ENCODE measurements around the gene KIZ. TPM values are rescaled to one million over a fixed set of nuclear protein-coding genes. Genes with fewer than 3 reads are reported as not detected.
"Not testable (repeated sequence)": the region's sequence is repeated elsewhere in the genome, so short reads cannot be mapped to it uniquely, and the experiment has no call there.

KIZ gene
- total RNA-seq, 1 donor: 19.4 TPM

DNA sequence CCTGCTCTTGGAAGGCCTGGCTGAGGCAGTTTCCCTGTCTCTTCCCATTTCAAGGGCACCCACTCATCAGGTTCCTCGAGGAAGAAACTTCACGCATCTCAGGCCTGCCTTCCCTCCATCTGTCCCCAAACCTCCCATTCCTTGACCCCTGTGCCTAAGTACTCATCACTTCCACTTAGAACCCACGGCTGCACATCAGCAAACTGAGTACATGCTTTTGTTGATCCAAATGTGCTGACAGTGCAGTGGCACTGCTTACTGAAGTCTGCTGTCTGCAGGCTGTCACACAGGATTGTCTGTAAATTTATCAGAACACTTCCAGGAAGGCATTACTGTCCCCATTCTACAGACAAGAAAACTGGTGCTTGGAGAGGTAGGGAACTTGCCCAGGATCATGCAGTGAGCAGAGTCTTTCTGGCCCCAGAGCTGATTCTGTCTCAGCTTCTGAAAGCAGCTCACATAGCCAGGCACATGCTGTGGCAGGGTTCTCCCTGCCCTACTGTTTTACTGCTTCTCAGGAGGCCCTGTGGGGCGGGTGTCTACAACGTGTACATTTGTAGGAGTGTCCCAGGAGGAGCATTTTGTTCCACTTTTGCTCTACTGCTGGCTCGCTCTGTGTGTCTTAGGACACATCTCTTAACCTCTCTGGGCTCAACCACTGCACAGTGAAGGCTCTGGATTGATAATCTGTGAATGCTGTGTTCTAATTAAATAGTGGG, 113.1 kb downstream of the KIZ start:
- TF ChIP-seq, protein P1, sequence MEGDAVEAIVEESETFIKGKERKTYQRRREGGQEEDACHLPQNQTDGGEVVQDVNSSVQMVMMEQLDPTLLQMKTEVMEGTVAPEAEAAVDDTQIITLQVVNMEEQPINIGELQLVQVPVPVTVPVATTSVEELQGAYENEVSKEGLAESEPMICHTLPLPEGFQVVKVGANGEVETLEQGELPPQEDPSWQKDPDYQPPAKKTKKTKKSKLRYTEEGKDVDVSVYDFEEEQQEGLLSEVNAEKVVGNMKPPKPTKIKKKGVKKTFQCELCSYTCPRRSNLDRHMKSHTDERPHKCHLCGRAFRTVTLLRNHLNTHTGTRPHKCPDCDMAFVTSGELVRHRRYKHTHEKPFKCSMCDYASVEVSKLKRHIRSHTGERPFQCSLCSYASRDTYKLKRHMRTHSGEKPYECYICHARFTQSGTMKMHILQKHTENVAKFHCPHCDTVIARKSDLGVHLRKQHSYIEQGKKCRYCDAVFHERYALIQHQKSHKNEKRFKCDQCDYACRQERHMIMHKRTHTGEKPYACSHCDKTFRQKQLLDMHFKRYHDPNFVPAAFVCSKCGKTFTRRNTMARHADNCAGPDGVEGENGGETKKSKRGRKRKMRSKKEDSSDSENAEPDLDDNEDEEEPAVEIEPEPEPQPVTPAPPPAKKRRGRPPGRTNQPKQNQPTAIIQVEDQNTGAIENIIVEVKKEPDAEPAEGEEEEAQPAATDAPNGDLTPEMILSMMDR (IDR thresholded peaks at IDR 0.05; ENCODE audit: insufficient read depth, low read length): no peak
- no peak overlapping the region for H3K4me3 ChIP-seq (ENCODE audit: low read depth, low read length)
- no peak for DNase-seq (ENCODE audit: low read depth)

DNA sequence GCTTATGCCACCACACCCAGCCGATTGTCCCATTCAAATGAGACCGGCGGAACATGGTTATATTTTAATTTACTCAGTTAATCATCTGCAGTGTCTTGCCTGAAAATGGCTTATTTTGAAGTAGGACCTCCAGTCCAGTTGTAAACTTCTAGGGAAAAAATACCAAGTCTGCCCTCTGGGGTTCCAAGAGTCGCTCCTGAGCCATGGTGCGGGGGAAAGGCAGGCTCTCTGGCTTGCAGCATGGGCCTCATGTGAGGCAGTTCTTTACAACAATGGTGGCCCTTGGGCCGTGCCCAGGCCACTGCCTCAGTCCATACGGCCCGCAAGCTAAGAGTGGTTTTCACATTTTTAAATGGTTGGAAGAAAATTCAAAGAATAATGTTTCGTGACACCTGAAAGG, 114.5 kb downstream of the KIZ start:
- no peak overlapping the region for H3K4me3 ChIP-seq (ENCODE audit: low read depth, low read length)
- DNase-seq (ENCODE audit: low read depth): no peak
- TF ChIP-seq, protein P1 (IDR thresholded peaks at IDR 0.05; ENCODE audit: insufficient read depth, low read length): no peak

DNA sequence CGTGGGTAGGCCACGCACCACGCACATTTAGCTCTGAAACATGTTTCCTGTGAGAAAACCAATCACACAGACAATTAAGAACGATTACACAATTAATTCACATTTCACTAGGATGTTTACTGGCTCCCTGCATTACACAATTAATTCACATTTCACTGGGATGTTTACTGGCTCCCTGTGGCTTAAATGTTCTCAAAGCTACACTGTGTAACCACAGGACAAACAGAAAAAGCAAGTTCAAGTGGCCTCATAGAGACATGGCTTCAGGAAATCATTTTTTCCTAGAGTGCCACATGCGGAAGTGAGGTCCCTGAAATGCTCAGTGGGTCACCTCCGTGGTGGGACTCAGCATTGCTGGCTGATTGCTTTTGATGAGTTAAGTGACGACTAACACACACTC, 115.5 kb downstream of the KIZ start:
- H3K4me3 ChIP-seq (ENCODE audit: low read depth, low read length): no peak overlapping the region
- no peak for DNase-seq (ENCODE audit: low read depth)
- TF ChIP-seq, protein P1 (IDR thresholded peaks at IDR 0.05; ENCODE audit: insufficient read depth, low read length): no peak

DNA sequence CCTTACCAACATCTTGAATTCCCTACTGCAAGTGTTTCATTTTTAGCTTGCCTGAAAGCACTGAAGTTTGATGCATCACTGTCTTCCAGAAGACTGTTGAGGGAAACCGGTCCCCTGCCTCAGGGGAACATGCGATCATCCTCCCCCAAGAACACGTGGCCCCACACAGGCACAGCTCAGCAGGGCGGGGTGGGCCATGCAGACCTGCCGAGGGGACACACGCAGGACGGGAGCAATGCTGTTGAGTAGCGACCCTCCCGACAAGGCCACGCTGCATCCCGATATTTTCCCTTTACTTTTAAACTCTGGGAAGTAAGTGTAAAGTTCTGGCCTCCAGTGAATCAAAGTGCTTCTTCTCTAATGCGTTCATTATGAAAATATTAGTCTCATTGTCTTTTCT, 117.9 kb downstream of the KIZ start:
- no peak for DNase-seq (ENCODE audit: low read depth)
- H3K4me3 ChIP-seq (ENCODE audit: low read depth, low read length): no peak overlapping the region
- TF ChIP-seq, protein P1 (IDR thresholded peaks at IDR 0.05; ENCODE audit: insufficient read depth, low read length): no peak

DNA sequence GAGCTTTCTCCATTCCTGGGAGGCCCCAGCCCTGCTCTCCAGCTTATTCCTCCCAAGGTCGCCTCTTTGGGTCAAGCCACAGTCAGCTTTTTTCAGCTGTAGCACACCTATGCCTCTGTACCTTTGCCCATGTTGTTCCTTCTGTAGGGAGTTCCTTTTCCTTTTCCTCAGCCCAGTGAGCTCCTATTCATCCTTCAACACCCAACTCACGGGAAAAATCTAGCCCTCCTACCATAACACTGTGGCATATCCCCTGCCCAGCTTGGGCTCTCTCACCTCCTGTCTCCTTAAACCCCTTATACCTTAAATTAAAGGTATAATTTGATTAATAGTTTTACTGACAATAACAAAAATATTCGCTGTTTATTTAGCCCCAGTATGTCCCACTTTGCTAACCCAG, 118.9 kb downstream of the KIZ start:
- DNase-seq (ENCODE audit: low read depth): no peak
- TF ChIP-seq, protein P1 (IDR thresholded peaks at IDR 0.05; ENCODE audit: insufficient read depth, low read length): no peak

DNA sequence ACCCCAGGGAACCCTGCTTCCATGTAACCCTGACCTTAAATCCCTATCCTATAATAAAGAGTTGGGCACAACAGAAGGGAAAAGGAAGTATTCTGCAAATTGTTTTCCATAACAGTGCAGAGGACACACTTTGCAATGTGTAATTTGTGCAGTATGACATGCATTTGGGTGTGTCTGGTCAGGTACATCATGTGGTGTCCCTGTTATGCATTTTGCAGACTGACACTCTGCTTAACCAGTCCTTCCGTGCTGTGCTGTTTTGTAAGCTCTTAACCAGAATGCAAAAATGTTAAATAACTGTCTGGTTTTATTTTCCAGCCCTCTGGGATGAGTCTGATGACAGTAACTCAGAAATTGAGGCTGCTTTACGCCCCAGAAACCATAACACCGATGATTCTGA, 120.3 kb downstream of the KIZ start:
- DNase-seq (ENCODE audit: low read depth): no peak
- TF ChIP-seq, protein P1 (IDR thresholded peaks at IDR 0.05; ENCODE audit: insufficient read depth, low read length): no peak

More for the DNA sequence above, 118.9 kb downstream of the KIZ start:
- H3K4me3 ChIP-seq (ENCODE audit: low read depth, low read length): no peak overlapping the region

DNA sequence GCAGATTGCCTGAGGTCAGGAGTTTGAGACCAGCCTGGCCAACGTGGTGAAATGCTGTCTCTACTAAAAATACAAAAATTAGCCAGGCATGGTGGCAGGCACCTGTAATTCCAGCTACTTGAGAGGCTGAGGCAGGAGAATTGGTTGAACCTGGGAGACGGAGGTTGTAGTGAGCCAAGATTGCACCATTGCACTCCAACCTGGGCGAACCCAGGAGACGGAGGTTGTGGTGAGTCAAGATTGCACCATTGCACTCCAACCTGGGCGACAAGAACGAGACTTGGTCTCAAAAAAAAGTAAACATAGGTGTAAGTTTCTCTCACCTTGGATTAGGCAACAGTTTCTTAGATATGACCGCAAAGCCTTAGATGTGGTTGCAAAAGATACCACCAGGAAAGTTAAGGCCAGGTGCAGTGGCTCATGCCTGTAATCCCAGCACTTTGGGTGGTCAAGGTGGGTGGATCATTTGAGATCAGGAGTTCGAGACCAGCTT, 121.8 kb downstream of the KIZ start:
- not testable (repeated sequence) for DNase-seq (ENCODE audit: low read depth)

More for the DNA sequence above, 120.3 kb downstream of the KIZ start:
- H3K4me3 ChIP-seq (ENCODE audit: low read depth, low read length): no peak overlapping the region

More for the DNA sequence above, 121.8 kb downstream of the KIZ start:
- H3K4me3 ChIP-seq (ENCODE audit: low read depth, low read length): not testable (repeated sequence)
